GM21528 (cell line): ENCODE results near the gene RAB34.

Source experiments
- ATAC-seq: cut with Tn5 transposase; IDR thresholded peaks from one replicate; pipeline ENCODE4 v1.9.1; 2021; ENCODE audit warnings: mild to moderate bottlenecking, moderate library complexity; ENCODE audit not compliant: unreplicated experiment, low FRiP score

Gene RAB34

GRCh38 chr17:28717578-28718332 lies at the start of gene RAB34:
Gene RAB34 (minus strand): TSS chr17:28717868. CDS start chr17:28717266, 602 bp downstream.
- no peak for ATAC-seq

- no peak for ATAC-seq
Observed at GRCh38 chr17:28765038-28765437, 47.4 kb upstream of the RAB34 start.

- no peak for ATAC-seq
Observed at GRCh38 chr17:28763804-28764266, 46.2 kb upstream of the RAB34 start.

GRCh38 chr17:28763137-28763799 lies 45.6 kb upstream of the RAB34 start:
- no peak for ATAC-seq

GRCh38 chr17:28760601-28761562 lies 43.2 kb upstream of the RAB34 start:
- no peak for ATAC-seq

GRCh38 chr17:28759256-28759865 lies 41.7 kb upstream of the RAB34 start:
- ATAC-seq = no peak

- ATAC-seq = no peak
Observed at GRCh38 chr17:28758411-28759121, 40.9 kb upstream of the RAB34 start.

GRCh38 chr17:28756049-28756804 lies 38.6 kb upstream of the RAB34 start:
- ATAC-seq = no peak

GRCh38 chr17:28755486-28755885 lies 37.8 kb upstream of the RAB34 start:
- ATAC-seq = no peak

- ATAC-seq = no peak
Observed at GRCh38 chr17:28751600-28752366, 34.1 kb upstream of the RAB34 start.

GRCh38 chr17:28750178-28751047 lies 32.7 kb upstream of the RAB34 start:
- peak; percentile 52 for ATAC-seq

- no peak for ATAC-seq
Observed at GRCh38 chr17:28749516-28750177, 32.0 kb upstream of the RAB34 start.

- ATAC-seq = no peak
Observed at GRCh38 chr17:28748852-28749515, 31.3 kb upstream of the RAB34 start.

GRCh38 chr17:28747801-28748750 lies 30.4 kb upstream of the RAB34 start:
- ATAC-seq = no peak

GRCh38 chr17:28747051-28747691 lies 29.5 kb upstream of the RAB34 start:
- no peak for ATAC-seq
